Measurements from ENCODE around the gene FAM20C.

Gene FAM20C

DNA sequence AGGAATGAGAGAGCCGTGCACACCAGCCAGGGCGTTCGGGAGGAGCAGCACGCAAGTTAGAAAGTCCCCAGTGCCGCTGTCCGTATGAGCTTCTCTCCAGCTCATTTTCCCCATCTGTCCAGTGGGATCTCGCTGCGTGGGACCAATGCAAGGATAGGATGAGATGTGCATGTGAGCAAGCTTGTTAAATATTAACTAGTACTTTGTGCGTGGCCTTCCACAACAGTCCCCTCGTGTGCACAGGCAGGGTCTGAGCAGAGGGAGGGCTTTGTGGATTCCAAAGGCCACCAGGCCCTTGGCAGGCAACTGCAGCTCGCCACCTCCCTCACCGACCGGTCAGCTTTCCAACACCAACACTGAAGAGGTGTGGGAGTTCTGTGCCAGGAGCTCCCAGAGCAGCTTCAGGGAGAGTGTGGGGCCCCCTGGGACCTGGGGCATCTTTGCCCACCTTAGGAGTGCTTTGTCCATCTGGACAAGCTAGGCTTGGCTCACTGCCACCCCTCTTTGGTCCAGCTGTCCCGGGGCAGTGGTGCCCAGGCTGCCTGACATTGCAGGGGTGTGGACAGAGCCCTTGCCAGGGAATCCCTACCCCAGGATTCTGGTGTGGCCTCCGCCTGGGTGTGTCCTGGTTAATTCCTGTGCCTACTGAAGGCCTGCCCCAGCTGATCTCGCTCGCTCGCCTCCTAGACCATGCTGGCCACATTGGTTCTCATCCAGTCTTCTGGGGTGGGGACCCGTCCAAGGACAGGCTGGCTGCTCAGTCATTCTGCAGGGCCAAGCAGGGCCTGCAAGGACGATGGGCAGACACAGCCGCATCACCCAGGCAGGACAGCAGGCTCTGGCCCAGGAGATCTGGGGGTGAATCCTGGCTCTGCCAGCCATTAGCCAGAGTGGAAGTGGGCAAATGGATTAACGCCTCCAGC lies 5.3 kb downstream of the FAM20C start:
- H2AFZ ChIP-seq (ENCODE audit: low read depth, low read length), result no peak overlapping the region
- no peak overlapping the region for H2BK12ac ChIP-seq (ENCODE audit: low read length in 2 of 2)
- H3K9ac ChIP-seq (ENCODE audit: low read length), result peak overlapping the region; percentile 38
- 88% methylated on average over 21 of the region's 22 CpGs for WGBS
- no peak overlapping the region for H2BK5ac ChIP-seq (ENCODE audit: low read depth, low read length, poor library complexity, severe bottlenecking)
- no peak overlapping the region for H3K23ac ChIP-seq (ENCODE audit: low read length in 2 of 2)
- H2AK5ac ChIP-seq (ENCODE audit: low read length, severe bottlenecking), result no peak overlapping the region
- no peak overlapping the region for H2BK15ac ChIP-seq (ENCODE audit: low read depth, poor library complexity, severe bottlenecking)
- H3K4me3 ChIP-seq (ENCODE audit: insufficient read depth in 1 of 2, low read depth in 1 of 2, low read length in 2 of 2), result peak overlapping the region; percentile 9 to 98
- no peak for DNase-seq
- no peak overlapping the region for H4K8ac ChIP-seq (ENCODE audit: low read length)
- H3K4ac ChIP-seq (ENCODE audit: low read depth in 1 of 2, low read length in 2 of 2), result no peak overlapping the region
- H3K4me2 ChIP-seq (ENCODE audit: low read length, poor library complexity, severe bottlenecking), result no peak overlapping the region
- H3K9me3 ChIP-seq (ENCODE audit: control insufficient read depth, low read length), result no peaks in the 10 kb centered on the region
- no peak overlapping the region for H3K18ac ChIP-seq (ENCODE audit: low read depth in 1 of 2, low read length in 2 of 2)
- H3K79me1 ChIP-seq (replicated peaks; ENCODE audit: low read length, poor library complexity, severe bottlenecking), result peaks cover 40% of the 10 kb centered on the region
- H3K14ac ChIP-seq (ENCODE audit: low read length in 2 of 2), result no peak overlapping the region
- peaks cover 27% of the 10 kb centered on the region for H3K4me1 ChIP-seq (ENCODE audit: control insufficient read depth, insufficient read depth, low read depth, low read length)
- no peak overlapping the region for H2BK120ac ChIP-seq (ENCODE audit: low read depth, low read length)
- H3K36me3 ChIP-seq (ENCODE audit: control insufficient read depth in 1 of 2, insufficient read depth in 2 of 2, low read depth in 1 of 2, low read length in 2 of 2), result peaks cover 63 to 84% of the 10 kb centered on the region in 2 experiments
- H3K27me3 ChIP-seq (ENCODE audit: control insufficient read depth in 1 of 2, insufficient read depth in 1 of 2, low read length in 2 of 2), result no peaks in the 10 kb centered on the region
- H4K91ac ChIP-seq (ENCODE audit: low read length), result no peak overlapping the region
- H3K27ac ChIP-seq (ENCODE audit: low read length, poor library complexity, severe bottlenecking), result no peak overlapping the region

DNA sequence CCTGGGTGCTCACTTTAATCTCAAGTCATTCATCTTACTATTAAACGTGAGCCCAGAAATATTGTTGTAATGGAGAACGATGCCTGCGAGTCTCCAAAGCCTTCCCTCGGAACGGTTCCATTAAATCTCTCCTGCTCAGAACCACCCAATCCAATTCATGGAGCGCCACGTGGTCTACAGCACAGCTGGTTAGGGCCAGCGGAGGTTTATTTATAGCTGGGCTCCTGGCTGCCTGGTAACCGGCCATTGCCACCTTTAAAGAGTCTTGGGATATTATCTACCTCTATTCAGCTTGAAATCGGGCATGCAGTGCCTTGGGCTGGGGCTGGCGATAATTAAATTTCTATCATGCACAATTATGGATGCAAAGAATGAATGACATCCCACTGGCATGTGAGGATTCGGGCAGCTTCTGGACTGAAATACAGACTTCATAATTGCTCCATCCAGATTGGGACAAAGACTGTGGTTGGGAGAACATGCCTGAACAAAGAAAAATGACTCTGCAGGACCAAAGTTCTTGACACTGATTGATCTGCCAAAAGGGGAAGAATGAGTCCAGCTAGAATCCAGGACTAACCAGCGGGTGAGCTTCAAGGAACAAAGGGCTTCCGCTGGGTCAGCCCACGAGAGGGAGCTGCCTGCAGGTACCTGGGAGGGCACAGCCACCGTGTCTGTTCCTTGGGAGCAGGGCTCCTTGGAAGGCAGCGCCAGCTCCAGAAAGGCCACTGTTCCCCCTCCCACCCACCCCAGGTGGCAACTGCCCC lies 7.3 kb downstream of the FAM20C start:
- H3K79me1 ChIP-seq (replicated peaks; ENCODE audit: low read length, poor library complexity, severe bottlenecking), result peaks cover 40% of the 10 kb centered on the region
- no peak overlapping the region for H2BK5ac ChIP-seq (ENCODE audit: low read depth, low read length, poor library complexity, severe bottlenecking)
- H3K23ac ChIP-seq (ENCODE audit: low read length in 2 of 2), result no peak overlapping the region
- no peaks in the 10 kb centered on the region for H3K9me3 ChIP-seq (ENCODE audit: control insufficient read depth, low read length)
- H2BK120ac ChIP-seq (ENCODE audit: low read depth, low read length), result no peak overlapping the region
- H3K27ac ChIP-seq (ENCODE audit: low read length, poor library complexity, severe bottlenecking), result no peak overlapping the region
- peaks cover 70 to 99% of the 10 kb centered on the region in 2 experiments for H3K36me3 ChIP-seq (ENCODE audit: control insufficient read depth in 1 of 2, insufficient read depth in 2 of 2, low read depth in 1 of 2, low read length in 2 of 2)
- H3K9ac ChIP-seq (ENCODE audit: low read length), result no peak overlapping the region
- DNase-seq, result no peak
- 95% methylated on average over 16 of the region's 17 CpGs for WGBS
- H3K4me1 ChIP-seq (ENCODE audit: control insufficient read depth, insufficient read depth, low read depth, low read length), result peaks cover 17% of the 10 kb centered on the region
- no peak overlapping the region for H2BK12ac ChIP-seq (ENCODE audit: low read length in 2 of 2)
- H3K27me3 ChIP-seq (ENCODE audit: control insufficient read depth in 1 of 2, insufficient read depth in 1 of 2, low read length in 2 of 2), result no peaks in the 10 kb centered on the region
- H4K8ac ChIP-seq (ENCODE audit: low read length), result no peak overlapping the region
- H3K4me2 ChIP-seq (ENCODE audit: low read length, poor library complexity, severe bottlenecking), result no peak overlapping the region
- H3K4ac ChIP-seq (ENCODE audit: low read depth in 1 of 2, low read length in 2 of 2), result no peak overlapping the region
- no peak overlapping the region for H3K14ac ChIP-seq (ENCODE audit: low read length in 2 of 2)
- no peak overlapping the region for H2AFZ ChIP-seq (ENCODE audit: low read depth, low read length)
- no peak overlapping the region for H4K91ac ChIP-seq (ENCODE audit: low read length)
- no peak overlapping the region for H2AK5ac ChIP-seq (ENCODE audit: low read length, severe bottlenecking)
- H3K4me3 ChIP-seq (ENCODE audit: insufficient read depth in 1 of 2, low read depth in 1 of 2, low read length in 2 of 2), result no peak overlapping the region
- no peak overlapping the region for H3K18ac ChIP-seq (ENCODE audit: low read depth in 1 of 2, low read length in 2 of 2)
- no peak overlapping the region for H2BK15ac ChIP-seq (ENCODE audit: low read depth, poor library complexity, severe bottlenecking)

DNA sequence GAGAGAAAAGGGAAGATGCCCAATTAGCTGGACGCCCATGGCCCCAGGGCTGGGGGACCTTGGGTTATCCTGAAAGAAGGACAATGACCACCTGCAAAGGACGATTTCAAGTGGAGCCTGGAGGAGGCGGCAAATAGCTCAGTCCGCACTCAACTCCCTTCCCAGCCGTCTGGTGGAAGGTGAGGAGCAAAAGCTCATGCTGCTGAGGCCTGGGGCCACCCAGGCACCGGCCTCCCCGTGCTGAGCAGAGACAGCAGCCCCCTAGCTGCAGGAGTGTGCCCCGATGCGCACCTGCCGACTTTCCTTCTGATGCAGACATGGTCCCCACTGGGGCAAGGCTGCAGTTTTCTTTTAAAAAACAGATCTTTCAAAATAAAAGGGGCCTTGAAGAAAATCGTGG lies 7.9 kb downstream of the FAM20C start:
- H2BK15ac ChIP-seq (ENCODE audit: low read depth, poor library complexity, severe bottlenecking), result no peak overlapping the region
- WGBS, result 89% methylated on average over 11 of the region's 11 CpGs
- H4K8ac ChIP-seq (ENCODE audit: low read length), result no peak overlapping the region

DNA sequence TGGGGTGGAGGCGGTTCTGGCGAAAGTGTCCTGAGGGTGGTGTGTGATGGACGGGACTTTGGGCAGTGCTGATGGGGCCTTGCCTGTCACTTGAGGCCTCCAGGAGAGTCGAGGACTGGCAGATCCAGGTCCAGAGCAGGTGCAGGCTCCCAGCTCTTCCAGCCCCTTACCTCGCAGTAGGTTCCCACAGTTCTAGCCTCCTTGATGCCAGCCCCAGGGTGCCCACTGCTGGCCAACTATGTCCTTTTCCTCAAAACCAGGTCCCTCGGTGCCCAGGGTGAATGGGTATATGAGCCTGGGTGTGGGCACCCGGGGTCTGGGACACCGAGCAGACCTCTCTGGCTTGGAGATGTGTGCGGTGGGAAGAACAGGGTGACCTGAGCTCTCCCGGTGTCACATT lies 8.3 kb downstream of the FAM20C start:
- Histone ChIP-seq H3K36me3 (ENCODE audit: control insufficient read depth in 1 of 2, insufficient read depth in 2 of 2, low read depth in 1 of 2, low read length in 2 of 2) (peaks cover 73 to 99% of the 10 kb centered on the region in 2 experiments), H2AK5ac (ENCODE audit: low read length, severe bottlenecking) (no peak overlapping the region), H3K14ac (ENCODE audit: low read length in 2 of 2) (no peak overlapping the region), H3K4me3 (ENCODE audit: insufficient read depth in 1 of 2, low read depth in 1 of 2, low read length in 2 of 2) (no peak overlapping the region), H3K9me3 (ENCODE audit: control insufficient read depth, low read length) (no peaks in the 10 kb centered on the region), H2BK15ac (ENCODE audit: low read depth, poor library complexity, severe bottlenecking) (no peak overlapping the region), H4K8ac (ENCODE audit: low read length) (no peak overlapping the region), H3K9ac (ENCODE audit: low read length) (no peak overlapping the region), H3K4ac (ENCODE audit: low read depth in 1 of 2, low read length in 2 of 2) (no peak overlapping the region), H4K91ac (ENCODE audit: low read length) (no peak overlapping the region), H2BK12ac (ENCODE audit: low read length in 2 of 2) (no peak overlapping the region), H3K4me2 (ENCODE audit: low read length, poor library complexity, severe bottlenecking) (no peak overlapping the region), H3K4me1 (ENCODE audit: control insufficient read depth, insufficient read depth, low read depth, low read length) (peaks cover 7% of the 10 kb centered on the region), H3K27ac (ENCODE audit: low read length, poor library complexity, severe bottlenecking) (no peak overlapping the region), H3K79me1 (replicated peaks; ENCODE audit: low read length, poor library complexity, severe bottlenecking) (peaks cover 33% of the 10 kb centered on the region), H3K27me3 (ENCODE audit: control insufficient read depth in 1 of 2, insufficient read depth in 1 of 2, low read length in 2 of 2) (no peaks in the 10 kb centered on the region), H2AFZ (ENCODE audit: low read depth, low read length) (no peak overlapping the region), H3K23ac (ENCODE audit: low read length in 2 of 2) (no peak overlapping the region), H2BK120ac (ENCODE audit: low read depth, low read length) (no peak overlapping the region), H2BK5ac (ENCODE audit: low read depth, low read length, poor library complexity, severe bottlenecking) (no peak overlapping the region), H3K18ac (ENCODE audit: low read depth in 1 of 2, low read length in 2 of 2) (no peak overlapping the region)
- DNase-seq, result no peak
- WGBS, result 91% methylated on average over 9 of the region's 10 CpGs

More for the DNA sequence above, 7.9 kb downstream of the FAM20C start:
- no peaks in the 10 kb centered on the region for H3K27me3 ChIP-seq (ENCODE audit: control insufficient read depth in 1 of 2, insufficient read depth in 1 of 2, low read length in 2 of 2)
- H3K4me1 ChIP-seq (ENCODE audit: control insufficient read depth, insufficient read depth, low read depth, low read length), result peaks cover 10% of the 10 kb centered on the region
- no peak overlapping the region for H2BK120ac ChIP-seq (ENCODE audit: low read depth, low read length)
- H3K14ac ChIP-seq (ENCODE audit: low read length in 2 of 2), result no peak overlapping the region
- DNase-seq, result no peak
- no peaks in the 10 kb centered on the region for H3K9me3 ChIP-seq (ENCODE audit: control insufficient read depth, low read length)
- H2AK5ac ChIP-seq (ENCODE audit: low read length, severe bottlenecking), result no peak overlapping the region
- H3K36me3 ChIP-seq (ENCODE audit: control insufficient read depth in 1 of 2, insufficient read depth in 2 of 2, low read depth in 1 of 2, low read length in 2 of 2), result peaks cover 73 to 99% of the 10 kb centered on the region in 2 experiments
- H2BK5ac ChIP-seq (ENCODE audit: low read depth, low read length, poor library complexity, severe bottlenecking), result no peak overlapping the region
- H4K91ac ChIP-seq (ENCODE audit: low read length), result no peak overlapping the region
- H3K4me2 ChIP-seq (ENCODE audit: low read length, poor library complexity, severe bottlenecking), result no peak overlapping the region
- no peak overlapping the region for H3K4ac ChIP-seq (ENCODE audit: low read depth in 1 of 2, low read length in 2 of 2)
- H3K18ac ChIP-seq (ENCODE audit: low read depth in 1 of 2, low read length in 2 of 2), result no peak overlapping the region
- no peak overlapping the region for H2AFZ ChIP-seq (ENCODE audit: low read depth, low read length)
- H3K23ac ChIP-seq (ENCODE audit: low read length in 2 of 2), result no peak overlapping the region
- H3K9ac ChIP-seq (ENCODE audit: low read length), result no peak overlapping the region
- peaks cover 37% of the 10 kb centered on the region for H3K79me1 ChIP-seq (replicated peaks; ENCODE audit: low read length, poor library complexity, severe bottlenecking)
- H3K27ac ChIP-seq (ENCODE audit: low read length, poor library complexity, severe bottlenecking), result no peak overlapping the region
- no peak overlapping the region for H2BK12ac ChIP-seq (ENCODE audit: low read length in 2 of 2)
- no peak overlapping the region for H3K4me3 ChIP-seq (ENCODE audit: insufficient read depth in 1 of 2, low read depth in 1 of 2, low read length in 2 of 2)
